GM19238 (cell line): Measurements from ENCODE around the gene TIMP1.

Experiments used
- DNase-seq: peaks from one replicate; pipeline ENCODE4 v3.0.0; 2011; ENCODE audit warnings: low spot score; ENCODE audit not compliant: insufficient read length

TIMP1 gene

DNA sequence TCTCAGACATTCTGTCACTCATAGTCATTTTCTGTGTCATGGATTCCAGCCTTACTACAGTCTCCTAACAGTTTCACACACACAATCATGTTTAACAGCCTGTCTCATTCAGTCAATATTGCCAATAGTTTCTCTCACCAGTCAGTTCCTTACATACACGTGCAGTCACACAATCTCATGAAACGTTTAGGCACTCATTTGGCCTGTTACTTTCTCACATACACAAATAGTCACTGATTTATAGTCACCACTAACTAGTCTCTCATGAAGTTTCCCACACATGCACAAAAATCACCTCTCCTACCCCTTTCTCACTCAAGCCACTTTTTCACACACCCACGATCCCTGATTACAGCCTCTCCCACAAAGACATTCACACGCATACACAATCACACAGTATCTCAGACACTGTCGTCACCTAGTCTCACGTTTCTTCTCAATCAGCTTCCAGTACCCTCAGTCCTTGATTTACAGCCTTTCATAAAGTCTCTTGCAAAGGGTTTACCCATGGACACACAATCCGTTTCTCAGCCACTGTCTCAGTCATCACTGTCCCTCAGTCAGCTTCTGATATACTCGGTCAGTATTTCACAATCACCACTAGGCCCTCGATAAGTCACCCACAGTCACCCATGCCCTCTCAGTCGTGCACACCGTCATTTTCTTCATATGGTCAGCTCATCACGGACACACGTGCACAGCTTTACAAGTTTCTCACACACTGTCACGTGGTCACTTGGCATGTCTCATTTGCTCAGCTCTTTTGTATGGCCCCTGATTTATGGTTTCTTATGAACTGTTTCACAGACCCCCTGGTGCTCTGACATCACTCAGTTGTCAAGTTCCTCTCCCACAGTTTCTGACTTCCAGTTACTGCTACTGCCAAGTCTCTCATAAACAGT lies 51.7 kb downstream of the TIMP1 start:
- DNase-seq, result no peak

DNA sequence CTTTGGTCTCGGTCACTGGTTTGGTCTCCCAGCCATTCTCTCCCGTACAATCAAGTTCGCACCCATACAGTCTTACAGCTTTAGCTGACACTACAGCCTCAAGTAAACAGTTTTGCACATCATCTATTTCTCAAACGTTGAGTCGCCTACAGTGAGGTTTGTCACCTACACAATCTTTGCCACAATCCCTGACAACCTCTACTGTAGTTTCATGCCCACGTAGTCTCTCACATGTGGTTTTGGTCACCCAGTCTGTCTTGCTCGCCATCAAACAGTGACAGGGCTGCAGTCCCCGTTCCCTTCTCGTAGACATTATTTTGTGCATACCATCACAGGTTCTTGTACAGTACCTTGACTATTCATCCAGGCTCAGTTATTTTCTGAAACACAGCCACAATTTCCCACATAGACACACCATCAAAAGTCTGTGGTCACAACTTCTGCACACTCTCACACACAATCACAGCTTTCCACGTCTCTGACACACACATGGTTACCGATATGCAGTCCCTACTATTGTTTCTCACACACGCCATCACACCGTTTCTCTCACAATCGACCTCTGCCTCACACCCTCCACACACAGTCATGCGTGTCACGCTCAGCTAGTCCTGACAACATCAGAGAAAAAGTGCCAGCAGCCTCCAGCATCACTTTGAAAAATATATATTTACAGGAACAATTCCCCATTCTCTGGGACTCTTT lies 52.8 kb downstream of the TIMP1 start:
- no peak for DNase-seq
